PC-9 (cell line): ENCODE data around the gene IKZF5. TPM values are rescaled to one million over a fixed set of nuclear protein-coding genes. Genes with fewer than 3 reads are reported as not detected.

Experiments
- BruUV-seq: library from RNA; stranded (reverse); fragments of 400-500 nt; replicated peaks from 2 replicates; lab custom pipeline; 2021; lab: Mats Ljungman, UMichigan
- CTCF ChIA-PET: fragments of 300-600 bp; sonication (Branson Sonifier 250); formaldehyde crosslinking; loops from one replicate; lab custom pipeline; 2022; ENCODE audit warnings: antibody characterized with exemption; lab: Charles Lee
- POLR2A ChIA-PET: fragments of 300-600 bp; sonication (Branson Sonifier 250); formaldehyde crosslinking; loops from one replicate; lab custom pipeline; 2022; ENCODE audit warnings: antibody characterized with exemption; ENCODE audit not compliant: unreplicated experiment; lab: Charles Lee
- DNase-seq, 2 experiments: peaks; one replicate each; pipeline versions ENCODE4 v3.0.0 to v3.0.0-alpha.2; 2015 to 2022; ENCODE audit warnings: mixed read lengths in 1 of 2
- H2AFZ ChIP-seq: fragments of 200-600 bp; sonication (generic); 2 replicates; pipeline ENCODE4 v1.8.1; 2017; ENCODE audit warnings: antibody characterized with exemption
- H3F3A ChIP-seq: fragments of 200-600 bp; sonication (generic); 2 replicates; pipeline ENCODE4 v1.8.1; 2017; ENCODE audit warnings: antibody characterized with exemption, mild to moderate bottlenecking, low read depth; ENCODE audit not compliant: insufficient read depth
- H3K27ac ChIP-seq: fragments of 200-600 bp; sonication (generic); 2 replicates; pipeline ENCODE4 v1.6.1; 2016; ENCODE audit warnings: mixed run types
- H3K27me3 ChIP-seq: fragments of 200-600 bp; sonication (generic); 2 replicates; pipeline ENCODE4 v1.6.1; 2016; ENCODE audit warnings: low read depth, mixed run types; ENCODE audit not compliant: insufficient read depth
- H3K36me3 ChIP-seq: fragments of 200-600 bp; sonication (generic); 2 replicates; pipeline ENCODE4 v1.6.1; 2016; ENCODE audit warnings: low read depth, mixed run types
- H3K4me1 ChIP-seq: fragments of 200-600 bp; sonication (generic); replicated peaks from 2 replicates; pipeline ENCODE4 v1.6.1; 2016; ENCODE audit warnings: mixed run types; ENCODE audit not compliant: insufficient read depth
- H3K4me2 ChIP-seq: fragments of 200-600 bp; sonication (generic); 2 replicates; pipeline ENCODE4 v1.6.1; 2017; ENCODE audit warnings: mixed run types
- H3K4me3 ChIP-seq: fragments of 200-600 bp; sonication (generic); 2 replicates; pipeline ENCODE4 v1.6.1; 2016; ENCODE audit warnings: mixed run types
- H3K79me2 ChIP-seq: fragments of 200-600 bp; sonication (generic); 2 replicates; pipeline ENCODE4 v1.6.1; 2017; ENCODE audit warnings: low read depth, mixed run types
- H3K9me2 ChIP-seq: fragments of 200-600 bp; sonication (generic); 2 replicates; pipeline ENCODE4 v1.8.1; 2017; ENCODE audit warnings: mild to moderate bottlenecking; ENCODE audit not compliant: insufficient read depth
- H3K9me3 ChIP-seq: fragments of 200-600 bp; sonication (generic); 2 replicates; pipeline ENCODE4 v1.8.1; 2016; ENCODE audit warnings: low read depth; ENCODE audit not compliant: insufficient read depth
- H4K20me1 ChIP-seq: fragments of 200-600 bp; sonication (generic); 2 replicates; pipeline ENCODE4 v1.8.1; 2017; ENCODE audit not compliant: insufficient read depth
- EZH2 ChIP-seq: fragments of 200-600 bp; sonication (generic); IDR thresholded peaks from 2 replicates; pipeline ENCODE4 v1.8.0; 2017; ENCODE audit warnings: antibody characterized with exemption, low read depth
- intact Hi-C: fragments of 100-400 bp; cut with micrococcal nuclease; formaldehyde crosslinking; loops from one replicate; pipeline ENCODE4 v1.10.0; 2022; ENCODE audit not compliant: unreplicated experiment
- total RNA-seq: library from RNA; stranded (reverse); gene quantifications from 2 replicates; pipeline ENCODE4 v1.2.3, GENCODE V29; 2021
- TF ChIP-seq, protein P1 (sequence below): fragments of 200-600 bp; sonication (generic); conservative IDR thresholded peaks from 2 replicates; pipeline ENCODE4 v1.6.1; 2017; ENCODE audit warnings: mixed run types, antibody characterized with exemption, mild to moderate bottlenecking, moderate library complexity

Gene IKZF5
- total RNA-seq, 1 experiment from 2014 or later, result 7.1 TPM

DNA sequence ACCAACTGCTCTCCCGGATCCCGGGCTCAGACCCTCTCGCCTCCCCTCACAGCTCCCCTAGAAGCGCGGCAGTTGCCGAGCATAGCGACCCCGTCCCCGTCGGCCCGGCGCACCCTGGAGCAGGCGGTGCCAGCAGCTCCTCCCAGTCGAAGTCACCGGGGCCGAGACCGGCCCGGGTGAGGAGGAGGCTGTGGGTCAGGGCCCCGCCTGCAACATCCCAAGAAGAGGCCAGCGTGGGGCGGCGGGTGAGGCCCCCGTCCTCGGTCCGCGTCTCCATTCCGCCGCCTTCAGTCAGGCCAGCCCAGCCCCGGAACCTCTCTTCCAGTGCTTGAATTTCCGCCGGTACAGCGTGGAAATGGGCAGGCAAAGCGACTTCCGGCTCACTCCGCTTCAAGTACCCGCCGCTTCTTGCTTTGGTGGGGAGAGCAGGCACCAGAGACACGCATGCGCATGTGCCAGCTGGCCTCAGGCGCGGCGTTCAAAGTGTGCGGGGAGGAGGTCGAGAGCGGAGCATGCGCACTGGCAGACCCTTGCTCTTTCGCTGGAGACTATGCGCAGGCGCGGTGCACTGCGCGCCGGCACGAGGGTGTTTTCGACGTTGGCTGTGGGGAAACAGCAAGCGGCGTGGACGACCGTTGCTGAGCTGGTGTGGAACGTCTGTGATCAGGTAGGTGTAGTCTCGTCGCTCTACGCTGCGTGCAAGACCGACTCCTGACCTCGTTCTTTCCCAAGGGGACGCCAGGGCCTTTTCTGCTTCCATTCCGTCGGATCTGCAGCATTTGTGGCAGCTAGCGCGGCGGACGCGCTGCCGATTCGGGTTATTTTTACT is 54.5 kb downstream of the IKZF5 start, which contains the start of gene C10orf88:
C10orf88 (minus strand) TSS at position 326 of the 829 bp plus-strand sequence; CDS start at position 277, 49 bp downstream.
- H3K9me3 ChIP-seq, result no peaks in the 10 kb centered on the region
- H3K4me1 ChIP-seq, result no peaks in the 10 kb centered on the region
- H3K9me2 ChIP-seq, result no peaks in the 10 kb centered on the region
- POLR2A ChIA-PET, result interaction anchor here (0.6 kb wide), 1 partner anchor 1464 kb away, joined by 3 read pairs; no protein-coding TSS in a partner anchor
- H2AFZ ChIP-seq, result peak within 1 kb of the TSS; percentile 95
- no peak for TF ChIP-seq EZH2
- TF ChIP-seq, protein P1, sequence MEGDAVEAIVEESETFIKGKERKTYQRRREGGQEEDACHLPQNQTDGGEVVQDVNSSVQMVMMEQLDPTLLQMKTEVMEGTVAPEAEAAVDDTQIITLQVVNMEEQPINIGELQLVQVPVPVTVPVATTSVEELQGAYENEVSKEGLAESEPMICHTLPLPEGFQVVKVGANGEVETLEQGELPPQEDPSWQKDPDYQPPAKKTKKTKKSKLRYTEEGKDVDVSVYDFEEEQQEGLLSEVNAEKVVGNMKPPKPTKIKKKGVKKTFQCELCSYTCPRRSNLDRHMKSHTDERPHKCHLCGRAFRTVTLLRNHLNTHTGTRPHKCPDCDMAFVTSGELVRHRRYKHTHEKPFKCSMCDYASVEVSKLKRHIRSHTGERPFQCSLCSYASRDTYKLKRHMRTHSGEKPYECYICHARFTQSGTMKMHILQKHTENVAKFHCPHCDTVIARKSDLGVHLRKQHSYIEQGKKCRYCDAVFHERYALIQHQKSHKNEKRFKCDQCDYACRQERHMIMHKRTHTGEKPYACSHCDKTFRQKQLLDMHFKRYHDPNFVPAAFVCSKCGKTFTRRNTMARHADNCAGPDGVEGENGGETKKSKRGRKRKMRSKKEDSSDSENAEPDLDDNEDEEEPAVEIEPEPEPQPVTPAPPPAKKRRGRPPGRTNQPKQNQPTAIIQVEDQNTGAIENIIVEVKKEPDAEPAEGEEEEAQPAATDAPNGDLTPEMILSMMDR, result no peak
- H3K79me2 ChIP-seq, result 0 out of 2 replicates have a peak, but pooled peaks cover 6% of the 10 kb centered on the region
- H4K20me1 ChIP-seq, result no peaks in the 10 kb centered on the region
- no peaks in the 10 kb centered on the region; the same call in 1 of the 2 replicates for H3F3A ChIP-seq
- H3K27ac ChIP-seq, result no peak within 1 kb of the TSS
- intact Hi-C loops, result loop anchor here (2.0 kb wide), 1 partner anchor 55 kb away; the partner anchor contains the start of genes ACADSB and IKZF5
- peak within 1 kb of the TSS; percentile 85 for H3K4me2 ChIP-seq
- peak within 1 kb of the TSS; percentile 71 for H3K4me3 ChIP-seq
- CTCF ChIA-PET, result no interaction called here
- DNase-seq, result peak; percentile 86
- no TSS peak for BruUV-seq
- H3K36me3 ChIP-seq, result no peaks in the 10 kb centered on the region
- no peaks in the 10 kb centered on the region for H3K27me3 ChIP-seq

DNA sequence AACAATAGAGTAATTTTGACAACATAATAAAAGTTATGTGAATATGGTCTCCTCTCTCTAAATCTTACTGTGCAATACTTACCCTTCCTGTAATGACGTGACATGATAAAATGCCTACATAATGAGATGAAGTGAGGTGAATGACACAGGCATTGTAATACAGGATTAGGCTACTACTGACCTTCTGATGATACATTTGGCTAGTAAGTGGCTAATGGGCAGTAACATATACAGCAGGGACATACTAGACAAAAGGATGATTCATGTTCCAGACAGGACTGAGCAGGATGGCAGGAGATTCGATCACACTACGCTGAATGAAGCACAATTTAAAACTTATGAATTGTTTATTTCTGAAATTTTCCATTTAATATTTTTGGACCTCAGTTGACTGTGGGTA is 59.3 kb downstream of the IKZF5 start:
- H3K9me3 ChIP-seq, result no peaks in the 10 kb centered on the region
- no peaks in the 10 kb centered on the region for H3F3A ChIP-seq
- 0 out of 2 replicates have a peak, but pooled peaks cover 6% of the 10 kb centered on the region for H3K79me2 ChIP-seq
- H3K4me1 ChIP-seq, result no peaks in the 10 kb centered on the region
- intact Hi-C loops, result no loop called here
- POLR2A ChIA-PET, result no interaction called here
- no peaks in the 10 kb centered on the region for H3K36me3 ChIP-seq
- no peak for TF ChIP-seq EZH2
- TF ChIP-seq, protein P1, result no peak
- CTCF ChIA-PET, result no interaction called here
- no peaks in the 10 kb centered on the region for H3K9me2 ChIP-seq
- no peaks in the 10 kb centered on the region for H4K20me1 ChIP-seq
- no peak overlapping the region for H3K4me2 ChIP-seq
- no TSS peak for BruUV-seq
- no peaks in the 10 kb centered on the region for H3K27me3 ChIP-seq
- H3K27ac ChIP-seq, result no peak overlapping the region
- no peak overlapping the region for H3K4me3 ChIP-seq
- no peak for DNase-seq
- no peak overlapping the region for H2AFZ ChIP-seq

Other genes starting within 250 kb of the IKZF5 start
- gene CUZD1, start 162.9 kb downstream of the IKZF5 start, total RNA-seq, result 1.4 and 2.0 TPM in 2 replicates
- gene FAM24B, start 129.2 kb downstream of the IKZF5 start, total RNA-seq, result 10.8 and 14.8 TPM in 2 replicates
- not detected in 2 replicates for gene FAM24A, start 98.2 kb downstream of the IKZF5 start, total RNA-seq
- gene C10orf88, start 54.6 kb downstream of the IKZF5 start, total RNA-seq, result 2.9 and 7.6 TPM in 2 replicates
- 3.2 and 3.4 TPM in 2 replicates for gene PSTK, start 28.4 kb downstream of the IKZF5 start, total RNA-seq
- 7.3 and 12.8 TPM in 2 replicates for gene ACADSB, start 211 bp upstream of the IKZF5 start, total RNA-seq
- gene HMX3, start 127.2 kb upstream of the IKZF5 start, total RNA-seq, result not detected in 2 replicates
- gene HMX2, start 139.3 kb upstream of the IKZF5 start, total RNA-seq, result not detected in 2 replicates
- 96.5 and 112 TPM in 2 replicates for gene BUB3, start 145.6 kb upstream of the IKZF5 start, total RNA-seq